NCI-H1092 (cell line): Measurements from ENCODE around the gene NME7.
"Not testable (repeated sequence)": the region's sequence is repeated elsewhere in the genome, so short reads cannot be mapped to it uniquely, and the experiment has no call there.

ENCODE experiments used
- DNase-seq: peaks from one replicate; lab custom pipeline; 2025; lab: John Stamatoyannopoulos, UW

NME7 gene

DNA sequence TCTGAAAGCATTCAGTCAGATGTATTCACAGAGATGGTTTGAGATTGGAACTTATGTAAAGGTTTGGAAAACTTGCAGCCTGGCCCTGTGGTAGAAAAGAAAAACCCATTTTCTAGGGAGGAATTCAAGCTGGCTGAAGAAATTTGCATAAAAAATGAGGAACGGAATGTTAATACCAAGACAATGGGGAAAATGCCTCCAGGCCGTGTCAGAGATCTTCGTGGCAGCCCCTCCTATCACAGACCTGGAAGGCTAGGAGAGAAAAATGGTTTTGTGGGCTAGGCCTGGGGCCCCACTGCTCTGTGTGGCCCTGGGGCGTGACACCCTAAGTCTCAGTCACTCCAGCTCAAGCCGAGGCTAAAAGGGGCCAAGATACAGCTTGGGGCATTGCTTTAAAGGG lies 26.7 kb downstream of the NME7 start:
- no peak for DNase-seq

DNA sequence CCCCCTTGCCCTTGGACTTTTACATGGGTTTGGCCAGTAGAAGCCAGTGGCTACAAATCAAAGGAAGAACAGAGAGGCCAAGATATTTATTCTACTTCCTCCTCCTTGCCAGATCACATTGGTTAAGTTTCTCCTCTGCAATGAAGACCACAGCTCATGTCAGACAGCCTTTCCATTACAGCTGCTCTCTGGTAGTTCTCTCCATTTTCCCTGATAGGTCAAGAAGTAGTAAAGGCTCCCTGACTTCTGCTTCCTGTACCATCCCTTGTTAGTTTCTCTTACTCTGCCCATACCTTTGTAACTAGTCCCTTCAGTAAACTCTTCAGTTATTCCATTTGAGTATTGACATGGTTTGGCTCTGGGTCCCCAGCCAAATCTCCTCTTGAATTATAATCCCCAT lies 27.8 kb downstream of the NME7 start:
- DNase-seq, result no peak

DNA sequence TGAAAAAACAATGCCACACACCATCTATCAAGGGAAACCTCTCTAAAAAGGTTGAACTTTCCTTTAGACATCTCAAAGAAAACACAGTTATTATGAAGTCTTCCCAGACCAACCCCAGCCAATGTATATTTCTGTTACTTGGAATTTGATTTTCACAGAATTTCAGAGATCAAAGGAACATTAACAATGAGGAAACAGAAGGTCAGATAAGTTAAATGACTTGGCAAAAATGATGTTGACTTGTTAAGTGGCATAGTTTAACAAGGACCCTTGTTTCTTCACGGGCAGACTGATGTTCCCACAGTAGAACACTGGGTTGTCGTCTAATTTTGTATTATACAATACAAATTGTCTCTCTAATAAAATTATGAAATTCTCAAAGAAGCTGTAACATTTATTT lies 29.0 kb downstream of the NME7 start:
- no peak for DNase-seq

DNA sequence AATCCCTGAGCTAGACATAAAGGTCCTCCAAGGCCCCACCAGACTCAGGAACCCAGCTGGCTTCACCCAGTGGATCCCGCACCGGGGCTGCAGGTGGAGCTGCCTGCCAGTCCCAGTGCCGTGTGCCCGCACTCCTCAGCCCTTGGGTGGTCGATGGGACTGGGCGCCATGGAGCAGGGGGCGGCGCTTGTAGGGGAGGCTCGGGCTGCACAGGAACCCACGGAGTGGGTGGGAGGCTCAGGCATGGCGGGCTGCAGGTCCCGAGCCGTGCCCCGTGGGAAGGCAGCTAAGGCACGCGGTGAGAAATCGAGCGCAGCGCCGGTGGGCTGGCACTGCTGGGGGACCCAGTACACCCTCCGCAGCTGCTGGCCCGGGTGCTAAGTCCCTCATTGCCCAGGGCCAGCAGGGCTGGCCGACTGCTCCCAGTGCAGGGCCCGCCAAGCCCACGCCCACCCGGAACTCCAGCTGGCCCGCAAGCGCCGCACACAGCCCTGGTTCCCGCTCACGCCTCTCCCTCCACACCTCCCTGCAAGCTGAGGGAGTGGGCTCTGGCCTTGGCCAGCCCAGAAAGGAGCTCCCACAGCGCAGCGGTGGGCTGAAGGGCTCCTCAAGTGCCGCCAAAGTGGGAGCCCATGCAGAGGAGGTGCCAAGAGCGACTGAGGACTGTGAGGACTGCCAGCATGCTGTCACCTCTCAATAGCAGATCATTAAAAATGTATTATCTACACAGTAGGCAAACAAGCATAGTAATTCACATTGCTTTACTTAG lies 30.5 kb downstream of the NME7 start:
- DNase-seq, result not testable (repeated sequence)

DNA sequence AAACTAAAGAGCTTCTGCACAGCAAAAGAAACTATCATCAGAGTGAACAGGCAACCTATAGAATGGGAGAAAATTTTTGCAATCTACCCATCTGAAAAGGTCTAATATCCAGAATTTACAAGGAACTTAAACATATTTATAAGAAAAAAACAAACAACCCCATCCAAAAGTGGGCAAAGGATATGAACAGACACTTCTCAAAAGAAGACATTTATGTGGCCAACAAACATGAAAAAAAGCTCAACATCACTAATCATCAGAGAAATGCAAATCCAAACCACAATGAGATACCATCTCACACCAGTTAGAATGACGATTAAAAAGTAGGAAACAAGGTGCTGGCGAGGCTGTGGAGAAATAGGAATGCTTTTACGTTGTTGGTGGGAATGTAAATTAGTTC lies 32.9 kb downstream of the NME7 start:
- DNase-seq, result not testable (repeated sequence)

DNA sequence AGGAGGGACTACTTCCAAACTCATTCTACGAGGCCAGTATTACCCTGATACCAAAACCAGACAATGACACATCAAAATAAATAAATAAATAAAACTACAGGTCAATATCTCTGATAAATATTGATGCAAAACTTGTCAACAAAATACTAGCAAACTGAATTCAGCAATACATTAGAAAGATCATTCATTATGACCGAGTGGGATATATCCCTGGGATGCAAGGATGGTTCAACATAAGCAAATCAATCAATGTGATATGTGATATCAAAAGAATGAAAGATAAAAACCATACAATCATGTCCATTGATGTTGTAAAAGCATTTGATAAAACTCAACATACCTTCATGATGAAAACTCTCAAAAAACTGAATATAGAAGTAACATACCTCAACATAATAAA lies 36.7 kb downstream of the NME7 start:
- no peak for DNase-seq

DNA sequence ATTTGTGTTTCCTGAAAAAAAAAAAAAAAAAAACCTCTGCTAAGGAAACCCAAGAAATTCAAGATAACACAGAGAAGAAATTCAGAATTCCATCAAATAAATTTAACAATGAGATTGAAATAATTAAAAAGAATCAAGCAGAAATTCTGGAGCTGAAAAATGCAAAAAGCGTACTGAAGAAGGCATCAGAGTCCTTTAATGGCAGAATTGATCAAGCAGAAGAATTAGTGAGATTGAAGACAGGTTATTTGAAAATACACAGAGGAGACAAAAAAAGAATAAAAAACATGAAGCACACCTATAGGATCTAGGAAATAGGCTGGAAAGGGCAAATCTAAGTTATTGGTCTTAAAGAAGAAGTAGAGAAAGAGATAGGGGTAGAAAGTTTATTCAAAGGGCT lies 38.2 kb downstream of the NME7 start:
- no peak for DNase-seq

DNA sequence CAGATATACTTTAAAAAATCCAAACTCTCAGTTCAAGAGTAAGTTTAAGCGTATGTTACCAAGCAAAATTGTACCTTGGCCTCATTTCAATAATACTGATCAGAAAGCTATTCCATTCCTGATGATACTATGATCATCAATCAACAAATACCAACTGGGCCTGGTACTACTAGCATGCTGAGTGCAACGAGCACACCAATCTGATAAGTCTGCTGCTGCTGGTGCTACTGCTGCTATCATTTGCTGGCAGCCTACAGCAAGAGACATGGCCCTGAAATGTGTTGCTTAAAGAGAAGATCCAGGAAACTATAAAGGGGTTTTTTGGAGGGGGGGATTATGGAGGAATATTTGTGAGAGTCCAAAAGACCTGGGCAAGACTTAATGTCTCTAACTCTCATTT lies 39.7 kb downstream of the NME7 start:
- no peak for DNase-seq

DNA sequence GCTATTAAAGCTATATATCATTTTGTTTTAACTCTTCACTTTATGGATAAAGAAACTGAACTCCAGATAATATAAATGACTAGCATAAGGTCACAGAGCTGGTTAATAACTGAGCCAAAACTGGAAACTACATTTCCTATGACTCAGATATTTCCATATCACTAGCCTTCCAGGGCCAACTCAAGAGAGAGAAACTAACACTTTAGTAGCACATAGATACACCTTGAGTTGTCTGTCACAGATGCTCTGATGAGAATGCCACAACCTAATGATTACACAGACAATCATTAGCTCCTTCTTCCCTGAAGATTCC lies 40.7 kb downstream of the NME7 start:
- DNase-seq, result no peak

DNA sequence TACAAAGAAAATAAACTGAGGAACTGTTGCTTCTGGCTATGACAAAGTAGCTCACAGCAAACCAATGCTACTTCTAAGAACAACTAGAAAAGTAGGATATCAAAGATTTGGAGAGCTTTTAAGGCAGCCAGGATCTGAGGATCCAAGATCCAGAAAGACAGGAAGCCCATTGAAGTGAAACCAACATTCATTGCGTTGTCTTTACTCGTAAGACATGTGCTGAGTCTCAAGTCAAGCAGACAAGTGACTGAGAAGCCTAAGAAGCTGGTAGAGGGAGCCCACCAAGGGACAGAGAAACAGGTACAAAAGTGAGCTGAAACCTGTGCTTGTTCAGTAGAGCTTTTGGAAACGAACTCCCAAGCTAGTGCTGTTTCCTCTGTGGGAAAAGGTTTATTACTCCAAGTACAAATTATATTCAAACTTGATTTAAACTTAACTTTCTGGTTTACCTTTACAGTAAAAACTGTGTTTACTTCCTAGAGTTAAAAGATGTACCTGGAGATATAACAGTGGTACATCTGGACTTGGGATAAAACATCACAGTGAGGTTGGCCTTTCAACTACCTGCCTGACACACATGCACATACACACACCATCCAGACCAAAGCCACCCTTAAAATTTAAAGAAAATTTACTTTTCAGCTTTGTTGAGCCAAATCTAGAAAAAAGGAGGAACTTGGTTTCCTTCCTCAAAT lies 41.2 kb downstream of the NME7 start:
- DNase-seq, result no peak

DNA sequence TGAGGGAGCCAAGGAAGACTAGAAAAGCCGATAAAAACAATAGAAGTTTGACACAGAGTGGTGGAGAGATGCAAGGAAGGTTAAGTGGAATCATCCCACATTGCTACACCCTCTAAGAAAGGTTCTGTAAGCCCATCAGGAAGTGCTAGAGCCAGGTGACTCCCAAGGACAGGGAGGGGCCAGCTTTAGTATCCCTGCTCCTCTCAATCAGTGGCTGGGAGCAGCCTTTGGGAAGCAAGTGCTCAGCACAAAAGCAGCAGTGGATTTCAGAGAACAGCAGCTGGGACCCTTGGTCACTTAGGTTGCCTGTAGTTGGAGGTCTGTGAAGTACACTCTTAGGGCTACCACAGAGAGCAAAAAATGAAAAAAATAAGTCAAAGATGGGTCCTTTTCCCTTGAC lies 42.5 kb downstream of the NME7 start:
- DNase-seq, result no peak

DNA sequence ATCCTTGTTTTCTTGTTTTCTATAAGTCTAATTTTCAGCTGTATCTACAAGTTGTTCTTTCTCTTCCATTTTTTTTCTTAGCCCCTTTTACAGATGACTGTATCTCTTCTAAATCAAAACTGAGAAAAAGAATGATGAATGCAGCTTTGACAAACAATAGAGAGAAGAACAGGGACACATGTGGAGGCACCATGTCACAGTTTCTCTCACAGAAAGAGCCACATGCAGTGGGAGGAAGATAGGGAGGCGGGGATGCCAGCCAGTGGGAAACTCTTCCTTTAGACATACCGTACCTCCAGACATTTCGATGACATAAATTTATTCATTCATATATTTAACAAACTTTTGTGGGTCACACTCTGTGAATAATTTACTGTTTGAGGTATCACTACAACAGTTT lies 45.5 kb downstream of the NME7 start:
- DNase-seq, result no peak

DNA sequence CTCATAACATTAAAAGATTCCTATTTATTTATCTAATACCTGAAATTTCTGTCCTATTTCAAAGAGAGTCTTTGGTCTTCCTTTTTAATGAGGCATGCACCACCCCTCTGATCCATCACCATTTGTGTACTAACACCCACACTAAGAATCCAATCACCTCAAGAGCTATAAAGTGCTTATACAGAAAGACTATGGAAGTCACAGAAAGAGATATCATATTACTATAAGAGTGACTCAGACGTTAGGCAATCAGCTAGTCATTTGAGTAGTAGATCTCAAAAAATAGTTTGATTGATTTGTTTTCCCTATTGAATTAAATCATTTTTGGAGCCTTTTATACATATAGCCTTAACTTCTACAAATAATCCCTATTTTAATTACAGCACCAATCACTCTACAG lies 46.1 kb downstream of the NME7 start:
- DNase-seq, result no peak

DNA sequence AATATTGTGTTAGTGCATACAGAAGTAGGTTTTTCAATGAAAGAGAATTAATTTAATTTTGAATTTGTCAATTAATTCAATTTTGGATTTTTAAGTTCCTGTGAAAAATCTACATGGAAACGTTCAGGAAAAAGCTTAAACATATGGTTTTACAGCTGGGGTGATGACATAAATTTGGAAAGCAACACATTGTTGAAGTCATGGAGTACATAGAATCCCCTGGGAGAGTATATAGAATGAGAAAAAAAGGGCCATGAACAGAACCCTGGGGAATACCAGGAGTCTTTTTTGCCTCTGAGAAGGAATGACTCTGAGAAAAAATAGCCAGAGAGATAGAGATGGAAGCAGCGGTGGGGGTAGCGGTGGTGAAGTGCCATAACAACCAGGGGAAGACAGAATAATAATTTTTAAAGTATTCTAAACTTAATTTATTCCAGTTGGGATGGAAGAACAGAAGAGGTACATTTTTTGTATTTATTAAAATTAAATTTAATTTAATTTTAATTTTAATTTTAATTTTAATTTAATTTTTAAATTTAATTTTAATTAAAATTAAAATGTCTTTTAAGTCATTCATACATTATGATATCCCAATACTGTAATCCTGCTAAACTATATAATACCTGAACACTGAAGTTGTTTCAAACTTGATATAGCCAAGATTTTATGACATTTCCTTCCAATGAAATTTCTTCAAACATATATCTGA lies 48.9 kb downstream of the NME7 start:
- no peak for DNase-seq

DNA sequence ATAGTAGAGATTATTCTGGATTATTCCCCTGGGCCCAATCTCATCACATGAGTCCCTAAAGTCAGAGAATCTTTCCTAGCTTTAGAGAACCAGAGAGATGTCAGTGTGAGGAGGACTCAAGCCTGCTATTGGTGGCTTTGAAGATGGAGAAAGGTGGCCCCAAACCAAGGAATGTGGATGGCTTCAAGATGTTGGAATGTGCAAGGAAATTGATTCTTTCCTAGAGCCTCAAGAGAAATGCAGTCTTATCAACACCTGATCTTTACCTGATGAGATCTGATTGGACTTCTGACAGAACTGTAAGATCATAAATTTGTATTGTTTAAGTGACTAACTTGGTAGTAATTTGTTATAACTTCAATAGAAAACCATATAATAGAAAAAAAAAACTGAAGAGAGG lies 51.0 kb downstream of the NME7 start:
- DNase-seq, result no peak

DNA sequence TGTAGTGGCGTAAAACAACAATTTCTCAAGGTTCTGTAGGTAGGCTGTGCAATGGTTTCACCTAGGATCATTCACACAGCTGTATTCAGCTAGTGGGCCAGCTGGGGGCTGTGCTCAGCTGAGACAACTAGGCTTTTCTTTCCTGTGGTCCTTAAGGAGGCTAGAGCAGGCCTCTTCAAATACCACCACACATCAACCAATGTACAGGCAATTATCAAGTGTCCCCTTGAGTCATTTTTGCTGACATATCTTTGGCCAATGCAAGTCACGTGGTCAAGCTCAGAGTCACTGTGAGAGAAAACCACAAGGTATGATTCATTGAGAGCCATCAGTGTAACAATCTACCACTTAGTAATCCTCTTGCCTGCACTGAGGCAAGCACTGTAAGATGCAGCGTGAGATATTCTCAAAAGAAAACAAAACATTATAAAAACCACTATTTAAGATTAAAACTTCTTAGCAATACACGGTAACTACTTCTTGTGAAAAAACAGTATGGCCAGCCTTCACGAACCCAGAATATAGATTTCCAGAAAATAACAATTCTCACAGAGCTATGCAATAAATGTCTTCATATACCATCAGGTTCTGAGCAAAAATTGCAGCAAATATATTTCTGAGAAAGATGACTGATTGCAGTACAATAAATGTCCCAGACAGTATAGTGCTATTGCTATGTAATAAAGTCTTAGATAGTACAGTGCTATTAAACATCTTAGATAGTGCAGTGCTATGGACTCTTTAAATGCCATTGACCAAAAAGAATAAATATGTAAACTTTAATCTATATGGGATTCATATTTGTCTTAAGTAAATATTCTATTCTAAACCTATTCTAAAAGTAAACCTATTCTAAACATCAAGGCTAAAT lies 55.3 kb downstream of the NME7 start:
- no peak for DNase-seq

DNA sequence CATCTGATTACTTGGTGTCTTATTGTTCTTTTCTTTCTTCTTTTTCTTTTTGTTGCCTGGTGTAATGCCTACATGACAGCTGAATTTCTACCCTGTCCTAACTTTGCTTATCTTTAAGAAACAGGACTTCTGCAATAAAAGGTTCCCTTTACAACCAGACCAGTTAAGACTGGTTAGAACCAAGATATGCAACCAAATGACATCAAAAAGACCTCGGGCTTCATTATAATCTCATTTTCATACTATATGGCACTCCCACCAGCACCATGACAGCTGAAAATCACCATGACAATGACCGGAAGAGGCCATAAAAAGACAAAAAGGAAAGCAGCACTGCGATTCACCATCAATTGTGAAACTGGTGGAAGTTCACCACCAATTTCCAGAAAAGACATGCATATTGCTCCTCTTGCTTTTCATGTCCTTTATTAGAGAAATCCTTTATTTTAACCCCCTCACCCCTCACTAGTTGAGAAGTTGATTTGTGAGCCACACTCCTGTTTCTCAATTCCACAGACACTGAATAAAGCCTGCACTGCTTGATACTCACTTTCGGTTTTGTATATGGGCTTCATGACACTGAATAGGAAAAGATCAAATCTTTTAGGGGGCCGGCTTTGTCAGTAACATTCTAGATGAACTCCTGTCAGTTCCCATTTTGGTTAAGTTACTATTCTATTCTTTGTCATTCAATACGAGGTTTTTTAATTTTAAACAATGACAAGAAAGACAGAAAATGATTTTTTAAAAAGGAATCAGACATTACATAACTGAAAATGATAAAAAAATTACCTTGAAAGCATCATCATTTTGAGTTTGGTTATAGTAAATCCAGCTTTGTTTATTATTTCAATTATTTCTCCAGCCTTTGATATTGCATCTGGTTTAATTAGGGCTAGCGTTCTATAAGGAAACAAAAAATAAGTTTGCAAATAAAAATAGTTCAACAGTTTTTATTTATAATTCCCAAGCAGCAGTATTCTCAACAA lies 58.1 kb downstream of the NME7 start:
- no peak for DNase-seq

DNA sequence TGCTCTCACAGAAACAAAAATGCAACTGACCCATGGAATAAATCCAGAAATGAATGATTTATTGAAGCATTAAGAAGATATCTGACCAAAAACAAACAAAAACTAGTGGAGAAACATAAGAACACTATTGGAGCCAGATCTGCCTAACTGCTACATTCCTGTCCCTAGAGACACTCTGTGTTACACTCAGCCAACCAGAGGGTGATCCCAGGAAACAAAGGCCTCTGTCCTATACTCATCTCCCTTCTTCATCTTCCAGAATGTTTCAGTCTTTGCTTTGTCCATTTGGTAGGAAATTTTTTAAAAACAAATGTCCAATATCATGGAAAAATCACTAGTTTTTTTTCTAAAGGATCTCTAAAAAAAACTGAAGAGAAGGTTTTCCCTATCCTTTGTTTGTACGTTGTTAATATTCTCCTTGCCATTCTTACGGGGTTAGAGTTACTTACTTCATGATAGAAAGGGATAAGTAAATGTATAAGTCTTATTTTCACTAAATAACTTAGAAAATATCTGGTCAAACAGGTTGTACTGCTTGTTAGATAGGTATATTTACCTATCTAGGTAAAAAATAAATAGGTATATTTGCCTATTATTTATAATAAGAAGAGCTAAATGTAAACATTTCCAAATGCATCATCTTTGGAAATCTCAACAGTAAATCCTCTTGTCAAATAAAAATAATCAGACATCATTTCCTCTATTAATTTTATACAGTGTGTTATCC lies 59.1 kb downstream of the NME7 start:
- DNase-seq, result no peak

DNA sequence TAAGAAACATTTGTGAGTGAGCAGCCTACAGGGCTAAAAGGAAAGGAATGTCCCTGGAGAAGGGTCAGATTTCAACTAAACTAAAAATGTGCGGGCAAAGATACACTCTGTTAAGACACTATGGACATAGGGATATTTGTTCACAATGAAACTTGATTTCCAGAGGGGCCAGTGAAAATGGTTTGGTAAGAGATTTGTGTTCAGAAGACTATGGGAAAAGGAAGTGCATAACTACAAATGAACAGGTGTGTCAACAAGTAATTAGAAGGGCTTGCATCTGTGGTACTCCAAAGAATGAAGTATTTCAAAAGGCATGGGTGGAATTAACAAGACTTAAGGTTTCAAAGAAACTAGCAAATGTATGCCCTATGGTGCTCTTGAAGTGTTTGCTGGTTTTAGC lies 60.4 kb downstream of the NME7 start:
- no peak for DNase-seq

DNA sequence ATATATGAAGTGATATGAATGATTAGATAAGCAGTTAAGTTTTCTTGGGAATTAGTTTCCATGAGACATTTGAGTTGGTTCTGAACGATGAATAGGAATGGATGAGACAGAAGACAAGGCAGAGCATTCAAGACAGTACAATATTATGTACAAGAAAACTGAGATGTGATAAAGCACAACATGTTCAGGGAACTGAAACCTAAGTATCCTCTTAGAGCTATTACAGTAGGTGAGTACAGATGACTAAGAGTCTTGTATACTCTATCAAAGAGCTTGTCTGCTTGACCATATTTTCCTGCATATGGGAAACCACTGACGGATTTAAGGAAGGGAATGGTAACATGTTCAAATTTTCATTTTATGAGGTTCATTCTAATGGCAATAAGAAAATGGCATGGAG lies 61.6 kb downstream of the NME7 start:
- DNase-seq, result no peak

DNA sequence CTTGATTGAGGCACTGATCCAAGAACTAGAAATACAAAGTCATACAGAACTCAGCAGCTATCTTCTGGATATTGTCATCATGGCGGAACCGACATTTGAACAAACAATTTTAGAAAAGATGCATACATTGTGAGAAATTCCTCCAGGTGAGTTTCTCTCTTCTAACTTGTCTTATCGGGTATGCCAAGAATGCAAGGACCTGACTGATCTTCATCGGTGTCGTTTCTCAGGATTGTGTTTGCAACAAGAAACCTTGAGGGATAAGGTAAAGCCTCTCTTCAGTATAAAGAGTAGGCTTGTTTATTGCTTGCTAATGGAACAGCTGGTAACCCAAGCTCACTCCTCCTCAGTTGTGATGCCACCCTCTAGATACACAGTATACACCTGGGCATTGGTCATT lies 62.2 kb downstream of the NME7 start:
- DNase-seq, result no peak
